ENCODE measurements around the gene C6orf89.

C6orf89 gene

GRCh38 chr6:36860126-36860525 is 25.6 kb upstream of the C6orf89 start:
- TF ChIP-seq POLR2AphosphoS5 (IDR thresholded peaks at IDR 0.05; ENCODE audit: low read depth, low read length) = no peak
- no peak for TF ChIP-seq TAF1 (IDR thresholded peaks at IDR 0.05; ENCODE audit: borderline replicate concordance, insufficient read depth, low read length)
- TF ChIP-seq REST (IDR thresholded peaks at IDR 0.05; ENCODE audit: insufficient read depth in 1 of 2, low read depth in 2 of 2, low read length in 2 of 2) = no peak
- TF ChIP-seq SIN3A (IDR thresholded peaks at IDR 0.05; ENCODE audit: borderline replicate concordance, insufficient read depth, low read length) = no peak
- no peak for TF ChIP-seq FOXP2 (optimal IDR thresholded peaks at IDR 0.05; ENCODE audit: borderline replicate concordance, extremely low read depth, extremely low read length, insufficient read depth)

- TF ChIP-seq REST (IDR thresholded peaks at IDR 0.05; ENCODE audit: insufficient read depth in 1 of 2, low read depth in 2 of 2, low read length in 2 of 2) (no peak), POLR2AphosphoS5 (IDR thresholded peaks at IDR 0.05; ENCODE audit: low read depth, low read length) (no peak), TAF1 (IDR thresholded peaks at IDR 0.05; ENCODE audit: borderline replicate concordance, insufficient read depth, low read length) (no peak), SIN3A (IDR thresholded peaks at IDR 0.05; ENCODE audit: borderline replicate concordance, insufficient read depth, low read length) (no peak), FOXP2 (optimal IDR thresholded peaks at IDR 0.05; ENCODE audit: borderline replicate concordance, extremely low read depth, extremely low read length, insufficient read depth) (no peak)
Measured at GRCh38 chr6:36862164-36862847, 23.4 kb upstream of the C6orf89 start.

- TF ChIP-seq TAF1 (IDR thresholded peaks at IDR 0.05; ENCODE audit: borderline replicate concordance, insufficient read depth, low read length) (no peak), REST (IDR thresholded peaks at IDR 0.05; ENCODE audit: insufficient read depth in 1 of 2, low read depth in 2 of 2, low read length in 2 of 2) (no peak), SIN3A (IDR thresholded peaks at IDR 0.05; ENCODE audit: borderline replicate concordance, insufficient read depth, low read length) (no peak), POLR2AphosphoS5 (IDR thresholded peaks at IDR 0.05; ENCODE audit: low read depth, low read length) (no peak), FOXP2 (optimal IDR thresholded peaks at IDR 0.05; ENCODE audit: borderline replicate concordance, extremely low read depth, extremely low read length, insufficient read depth) (no peak)
Measured at GRCh38 chr6:36862848-36863382, 22.8 kb upstream of the C6orf89 start.

GRCh38 chr6:36863670-36864540 is 21.8 kb upstream of the C6orf89 start:
- no peak for TF ChIP-seq SIN3A (IDR thresholded peaks at IDR 0.05; ENCODE audit: borderline replicate concordance, insufficient read depth, low read length)
- TF ChIP-seq FOXP2 (optimal IDR thresholded peaks at IDR 0.05; ENCODE audit: borderline replicate concordance, extremely low read depth, extremely low read length, insufficient read depth) = no peak
- no peak for TF ChIP-seq TAF1 (IDR thresholded peaks at IDR 0.05; ENCODE audit: borderline replicate concordance, insufficient read depth, low read length)
- no peak for TF ChIP-seq POLR2AphosphoS5 (IDR thresholded peaks at IDR 0.05; ENCODE audit: low read depth, low read length)
- no peak for TF ChIP-seq REST (IDR thresholded peaks at IDR 0.05; ENCODE audit: insufficient read depth in 1 of 2, low read depth in 2 of 2, low read length in 2 of 2)
